Uterus (tissue), 2 donors: Measurements from ENCODE around the gene GK2.

Source experiments
- CTCF ChIP-seq, 4 experiments: fragments of 200-600 bp in 2 of 4; fragments of 450-650 bp in 2 of 4; sonication (generic) in 2 of 4; IDR thresholded peaks; one replicate each; pipeline ENCODE4 v1.5.1; 2016 to 2019; ENCODE audit warnings: antibody characterized with exemption in 4 of 4, mild to moderate bottlenecking in 2 of 4, moderate library complexity in 1 of 4
- POLR2A ChIP-seq, 2 donors: fragments of 450-650 bp; IDR thresholded peaks; one replicate each; pipeline ENCODE4 v1.6.1; 2016; ENCODE audit warnings: antibody characterized with exemption in 2 of 2, mild to moderate bottlenecking in 1 of 2, moderate library complexity in 1 of 2

DNA sequence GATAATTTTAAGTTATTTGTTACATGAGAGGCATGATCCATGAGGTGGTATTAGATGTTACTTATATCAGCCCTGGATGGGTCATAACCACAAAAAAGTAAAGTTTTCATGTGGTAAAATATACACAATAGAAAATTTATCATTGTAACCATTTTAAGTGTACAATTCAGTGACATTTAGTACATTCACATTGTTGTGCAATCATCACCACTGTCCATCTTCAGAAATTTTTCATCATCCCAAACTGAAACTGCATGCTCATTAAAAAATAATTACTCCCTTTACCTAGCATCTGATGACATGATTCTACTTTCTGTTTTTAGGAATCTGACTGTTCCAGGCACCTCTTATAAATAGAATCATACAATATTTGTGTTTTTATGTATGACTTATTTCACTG is 11.2 kb downstream of the GK2 start:
- no peak for TF ChIP-seq CTCF (IDR thresholded peaks at IDR 0.05)
- TF ChIP-seq POLR2A (IDR thresholded peaks at IDR 0.05), result no peak
